Smooth muscle cell (in vitro differentiated cells): Measurements from ENCODE around the gene PI4KB. TPM values are rescaled to one million over a fixed set of nuclear protein-coding genes. Genes with fewer than 3 reads are reported as not detected.

Experiments used
- DNase-seq: peaks from one replicate; lab custom pipeline; 2025; ENCODE audit not compliant: unreplicated experiment; lab: John Stamatoyannopoulos, UW
- H2AFZ ChIP-seq: fragments of 200-600 bp; sonication (generic); 2 replicates; pipeline ENCODE4 v1.6.0; 2016; ENCODE audit warnings: antibody characterized with exemption, low read depth, mild to moderate bottlenecking
- H3F3A ChIP-seq: fragments of 200-600 bp; sonication (generic); 2 replicates; pipeline ENCODE4 v1.6.0; 2017; ENCODE audit warnings: antibody characterized with exemption, low read depth
- H3K27ac ChIP-seq: fragments of 200-600 bp; sonication (generic); 2 replicates; pipeline ENCODE4 v1.5.1; 2016; ENCODE audit warnings: low read depth, mild to moderate bottlenecking
- H3K27me3 ChIP-seq: fragments of 200-600 bp; sonication (generic); 2 replicates; pipeline ENCODE4 v1.6.1; 2016; ENCODE audit warnings: low read depth, mild to moderate bottlenecking
- H3K36me3 ChIP-seq: fragments of 200-600 bp; sonication (generic); 2 replicates; pipeline ENCODE4 v1.5.1; 2016; ENCODE audit warnings: low read depth
- H3K4me1 ChIP-seq: fragments of 200-600 bp; sonication (generic); 2 replicates; pipeline ENCODE4 v1.5.1; 2016; ENCODE audit warnings: low read depth
- H3K4me2 ChIP-seq: fragments of 200-600 bp; sonication (generic); 2 replicates; pipeline ENCODE4 v1.6.0; 2016; ENCODE audit warnings: mild to moderate bottlenecking
- H3K4me3 ChIP-seq: fragments of 200-600 bp; sonication (generic); 2 replicates; pipeline ENCODE4 v1.5.1; 2016; ENCODE audit warnings: mild to moderate bottlenecking
- H3K79me2 ChIP-seq: fragments of 200-600 bp; sonication (generic); 2 replicates; pipeline ENCODE4 v1.6.0; 2016; ENCODE audit warnings: low read depth, mild to moderate bottlenecking
- H3K9ac ChIP-seq: fragments of 200-600 bp; sonication (generic); 2 replicates; pipeline ENCODE4 v1.6.0; 2016; ENCODE audit warnings: low read depth
- H3K9me3 ChIP-seq: fragments of 200-600 bp; sonication (generic); replicated peaks from 2 replicates; pipeline ENCODE4 v1.5.1; 2016; ENCODE audit warnings: low read depth
- H4K20me1 ChIP-seq: fragments of 200-600 bp; sonication (generic); 2 replicates; pipeline ENCODE4 v1.6.0; 2016; ENCODE audit warnings: low read depth
- CTCF ChIP-seq: fragments of 200-600 bp; sonication (generic); IDR thresholded peaks from 2 replicates; pipeline ENCODE4 v1.5.1; 2017; ENCODE audit warnings: borderline replicate concordance, mild to moderate bottlenecking, antibody characterized with exemption; ENCODE audit not compliant: insufficient read depth, poor library complexity, severe bottlenecking
- WGBS: methylation state at CpG from one replicate; pipeline ENCODE4 v1.1.7; 2016; ENCODE audit warnings: low lambda C conversion rate; 5-methylcytosine and 5-hydroxymethylcytosine counted together
- polyA plus RNA-seq: library from polyadenylated mRNA; unstranded; fragments of >200 nt; fragmentation: Nextera tagmentation; extraction: Ambion mirVana; gene quantifications from 2 replicates; pipeline ENCODE4 v1.2.1, GENCODE V29; 2016
- total RNA-seq: library from RNA; depleted of rRNA; stranded (reverse); fragments of >200 nt; gene quantifications from 2 replicates; pipeline ENCODE4 v1.2.3, GENCODE V29; 2014

PI4KB gene
- total RNA-seq (28.0 and 32.2 TPM in 2 replicates), polyA plus RNA-seq (46.7 and 58.7 TPM in 2 replicates)

- TF ChIP-seq CTCF: no peak
- peaks cover 4% of the 10 kb centered on the region for H4K20me1 ChIP-seq
- peak within 1 kb of the TSS; percentile 88 for H3K4me2 ChIP-seq
- peak within 1 kb of the TSS; percentile 98 for H2AFZ ChIP-seq
- H3K9ac ChIP-seq: peak within 1 kb of the TSS; percentile 98
- peak within 1 kb of the TSS; percentile 98 for H3K27ac ChIP-seq
- WGBS: 0% methylated on average over 32 of the region's 40 CpGs
- H3K79me2 ChIP-seq: peaks cover 46% of the 10 kb centered on the region
- no peaks in the 10 kb centered on the region for H3K27me3 ChIP-seq
- peak; percentile 43 for DNase-seq
- H3K4me3 ChIP-seq: peak within 1 kb of the TSS; percentile 73
- no peaks in the 10 kb centered on the region for H3K9me3 ChIP-seq
- H3K4me1 ChIP-seq: peaks cover 9% of the 10 kb centered on the region
- no peaks in the 10 kb centered on the region for H3K36me3 ChIP-seq
- H3F3A ChIP-seq: no peaks in the 10 kb centered on the region
These were observed at the start of gene PI4KB for GRCh38 chr1:151327223-151327902. Gene PI4KB, minus strand, starts transcription at chr1:151327416. Its CDS starts 10,935 bp downstream, at chr1:151316481.

DNA sequence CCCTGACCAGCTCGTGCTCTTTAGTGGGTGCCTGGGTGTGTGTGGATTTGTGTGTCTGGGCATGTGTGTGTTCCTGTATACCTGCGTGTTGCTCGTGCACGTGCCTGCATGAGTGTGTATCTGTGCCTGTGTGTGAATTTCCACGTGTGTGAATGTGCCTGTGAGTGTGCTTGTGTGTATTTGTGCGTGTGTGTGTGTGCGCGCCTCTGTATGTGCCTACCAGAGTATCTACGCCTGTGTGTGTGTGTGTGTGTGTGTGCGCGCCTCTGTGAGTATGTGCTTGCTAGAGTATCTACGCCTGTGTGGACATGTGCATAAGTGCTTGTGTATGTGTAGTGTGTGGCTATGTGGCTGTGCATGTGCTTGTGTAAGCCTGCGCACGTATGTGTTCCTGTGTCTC is 46.0 kb upstream of the PI4KB start:
- Histone ChIP-seq H2AFZ (no peak overlapping the region), H3F3A (no peaks in the 10 kb centered on the region), H4K20me1 (no peaks in the 10 kb centered on the region), H3K4me2 (no peak overlapping the region), H3K4me3 (no peak overlapping the region), H3K9ac (no peak overlapping the region), H3K4me1 (peaks cover 23% of the 10 kb centered on the region), H3K27me3 (no peaks in the 10 kb centered on the region), H3K79me2 (peaks cover 4% of the 10 kb centered on the region), H3K36me3 (no peaks in the 10 kb centered on the region), H3K27ac (no peak overlapping the region), H3K9me3 (no peaks in the 10 kb centered on the region)
- no peak for DNase-seq
- no peak for TF ChIP-seq CTCF
- 98% methylated on average over 14 of the region's 14 CpGs for WGBS

GRCh38 chr1:151372058-151372934 is 45.1 kb upstream of the PI4KB start, which contains the start of gene SELENBP1:
Gene SELENBP1, minus strand, starts transcription at chr1:151372705. Its CDS starts 64 bp downstream, at chr1:151372641.
- Histone ChIP-seq H2AFZ (peak within 1 kb of the TSS; percentile 61), H3K27me3 (no peaks in the 10 kb centered on the region), H3F3A (no peaks in the 10 kb centered on the region), H3K4me1 (peaks cover 23% of the 10 kb centered on the region), H4K20me1 (no peaks in the 10 kb centered on the region), H3K4me3 (peak within 1 kb of the TSS; percentile 52), H3K27ac (peak within 1 kb of the TSS; percentile 44), H3K36me3 (no peaks in the 10 kb centered on the region), H3K79me2 (peaks cover 4% of the 10 kb centered on the region), H3K4me2 (peak within 1 kb of the TSS; percentile 86), H3K9me3 (no peaks in the 10 kb centered on the region), H3K9ac (peak within 1 kb of the TSS; percentile 66)
- WGBS: 20% methylated on average over 11 of the region's 11 CpGs
- peak; percentile 20 for DNase-seq
- TF ChIP-seq CTCF: no peak
